ENCODE measurements around the gene TTLL8. TPM values are rescaled to one million over a fixed set of nuclear protein-coding genes. Genes with fewer than 3 reads are reported as not detected.

TTLL8 gene
- total and polyA plus RNA-seq, 2 experiments from 2014 or later, result not detected

DNA sequence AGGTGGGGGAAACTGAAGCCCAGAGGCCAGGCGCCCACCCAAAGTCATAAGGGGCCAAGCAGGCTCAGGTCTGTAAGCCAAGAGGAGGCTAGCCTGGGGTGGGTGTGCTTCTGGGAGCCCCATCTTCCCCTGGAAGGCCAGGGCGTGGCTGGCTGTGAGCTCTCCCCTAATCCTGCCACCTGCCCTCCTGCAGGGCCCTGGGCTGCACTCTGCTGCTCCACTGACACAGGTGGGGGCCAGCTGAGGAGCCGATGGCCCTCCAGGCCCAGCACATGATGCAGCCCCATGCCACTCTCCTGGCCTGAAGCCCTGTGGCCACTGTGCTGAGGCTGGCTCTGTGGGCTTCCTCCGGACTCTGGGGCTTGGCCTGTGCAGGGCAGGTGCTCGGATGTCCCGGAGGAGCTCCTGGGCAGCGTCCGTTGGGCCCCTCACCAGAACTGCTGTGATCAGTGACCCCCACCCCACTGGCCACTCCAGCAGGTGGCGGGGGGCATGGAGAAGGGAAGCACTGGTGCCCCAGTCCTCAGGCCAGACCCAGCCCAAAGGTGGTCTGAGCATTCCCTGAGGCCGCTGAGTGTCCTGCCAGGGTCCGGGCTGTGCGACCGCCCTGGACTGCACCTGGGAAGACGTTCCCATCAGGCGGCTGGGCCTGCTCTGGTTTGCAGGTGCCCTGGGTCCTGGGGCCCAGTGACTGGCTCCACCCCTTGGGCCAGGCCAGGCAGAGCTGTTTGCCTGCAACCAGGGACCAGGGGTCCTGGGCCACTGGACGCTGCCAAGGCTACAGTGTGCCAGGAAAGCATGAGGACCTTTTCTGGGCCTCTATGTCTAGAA, 89.1 kb downstream of the TTLL8 start:
- peak; percentile 35 for DNase-seq (ENCODE audit: low spot score)
- peaks cover 15% of the 10 kb centered on the region for H4K20me1 ChIP-seq (ENCODE audit: insufficient read depth, poor library complexity, severe bottlenecking)
- H3K4me3 ChIP-seq, result no peak overlapping the region
- H3K9me2 ChIP-seq (replicated peaks; ENCODE audit: insufficient read depth), result no peaks in the 10 kb centered on the region
- TF ChIP-seq CTCF (IDR thresholded peaks at IDR 0.05; ENCODE audit: poor library complexity), result no peak
- no peak for TF ChIP-seq EZH2phosphoT487 (IDR thresholded peaks at IDR 0.05; ENCODE audit: low read depth, severe bottlenecking, unreplicated experiment)
- TF ChIP-seq EZH2 (IDR thresholded peaks at IDR 0.05; ENCODE audit: borderline replicate concordance), result no peak
- no peak overlapping the region for H2AFZ ChIP-seq
- H3K27ac ChIP-seq, result peak overlapping the region; percentile 73
- no peaks in the 10 kb centered on the region for H3K36me3 ChIP-seq (replicated peaks; ENCODE audit: insufficient read depth, low read depth)
- no peaks in the 10 kb centered on the region for H3K27me3 ChIP-seq
- H3K4me1 ChIP-seq (ENCODE audit: insufficient read depth), result peaks cover 43% of the 10 kb centered on the region
- H3K9me3 ChIP-seq (ENCODE audit: low read depth), result no peaks in the 10 kb centered on the region
- no peak overlapping the region for H3K4me2 ChIP-seq
- WGBS (ENCODE audit: low lambda C conversion rate, missing lambda C conversion rate), result 97% methylated on average over 16 of the region's 16 CpGs
- H3K79me2 ChIP-seq, result peaks cover 7% of the 10 kb centered on the region

Other genes with a start within 250 kb of the TTLL8 start
- gene BRD1, start 230.4 kb downstream of the TTLL8 start, total RNA-seq, result 20.1 and 25.9 TPM in 2 replicates
- gene BRD1, start 230.4 kb downstream of the TTLL8 start, polyA plus RNA-seq, result 25.0 and 25.7 TPM in 2 replicates
- gene ZBED4, start 204.5 kb downstream of the TTLL8 start, total RNA-seq, result 14.3 and 16.3 TPM in 2 replicates
- gene ZBED4, start 204.5 kb downstream of the TTLL8 start, polyA plus RNA-seq, result 9.7 and 14.9 TPM in 2 replicates
- 22.4 and 30.8 TPM in 2 replicates for gene ALG12, start 139.9 kb downstream of the TTLL8 start, total RNA-seq
- gene ALG12, start 139.9 kb downstream of the TTLL8 start, polyA plus RNA-seq, result 62.6 and 69.6 TPM in 2 replicates
- gene CRELD2, start 139.7 kb downstream of the TTLL8 start, total RNA-seq, result 61.9 and 79.7 TPM in 2 replicates
- gene CRELD2, start 139.7 kb downstream of the TTLL8 start, polyA plus RNA-seq, result 129 and 151 TPM in 2 replicates
- 71.8 and 81.1 TPM in 2 replicates for gene PIM3, start 97.5 kb downstream of the TTLL8 start, total RNA-seq
- 131 and 138 TPM in 2 replicates for gene PIM3, start 97.5 kb downstream of the TTLL8 start, polyA plus RNA-seq
- gene IL17REL, start 45.5 kb downstream of the TTLL8 start, total RNA-seq, result not detected in 2 replicates
- gene IL17REL, start 45.5 kb downstream of the TTLL8 start, polyA plus RNA-seq, result not detected in 2 replicates
- gene MLC1, start 27.1 kb upstream of the TTLL8 start, total RNA-seq, result 3.7 and 8.2 TPM in 2 replicates
- gene MLC1, start 27.1 kb upstream of the TTLL8 start, polyA plus RNA-seq, result 3.3 and 3.4 TPM in 2 replicates
- 0.92 and 3.6 TPM in 2 replicates for gene MOV10L1, start 31.7 kb upstream of the TTLL8 start, total RNA-seq
- gene MOV10L1, start 31.7 kb upstream of the TTLL8 start, polyA plus RNA-seq, result 0.36 and 2.0 TPM in 2 replicates
- 0.60 and 2.1 TPM in 2 replicates for gene PANX2, start 112.4 kb upstream of the TTLL8 start, total RNA-seq
- gene PANX2, start 112.4 kb upstream of the TTLL8 start, polyA plus RNA-seq, result 0.44 and 1.2 TPM in 2 replicates
- 25.4 and 25.9 TPM in 2 replicates for gene TRABD, start 127.6 kb upstream of the TTLL8 start, total RNA-seq
- 62.3 and 70.5 TPM in 2 replicates for gene TRABD, start 127.6 kb upstream of the TTLL8 start, polyA plus RNA-seq
- 27.3 and 31.6 TPM in 2 replicates for gene SELENOO, start 142.7 kb upstream of the TTLL8 start, total RNA-seq
- gene SELENOO, start 142.7 kb upstream of the TTLL8 start, polyA plus RNA-seq, result 35.2 and 37.7 TPM in 2 replicates
- 14.0 and 26.2 TPM in 2 replicates for gene TUBGCP6, start 186.7 kb upstream of the TTLL8 start, total RNA-seq
- gene TUBGCP6, start 186.7 kb upstream of the TTLL8 start, polyA plus RNA-seq, result 31.5 and 44.1 TPM in 2 replicates
- 21.5 and 23.8 TPM in 2 replicates for gene HDAC10, start 193.0 kb upstream of the TTLL8 start, total RNA-seq
- gene HDAC10, start 193.0 kb upstream of the TTLL8 start, polyA plus RNA-seq, result 30.2 and 40.5 TPM in 2 replicates
- 12.5 and 13.8 TPM in 2 replicates for gene MAPK12, start 203.4 kb upstream of the TTLL8 start, total RNA-seq
- gene MAPK12, start 203.4 kb upstream of the TTLL8 start, polyA plus RNA-seq, result 33.8 and 51.4 TPM in 2 replicates
- 1.4 and 2.3 TPM in 2 replicates for gene MAPK11, start 212.1 kb upstream of the TTLL8 start, total RNA-seq
- 0.62 and 1.1 TPM in 2 replicates for gene MAPK11, start 212.1 kb upstream of the TTLL8 start, polyA plus RNA-seq
- gene PLXNB2, start 249.3 kb upstream of the TTLL8 start, total RNA-seq, result 91.4 and 113 TPM in 2 replicates
- gene PLXNB2, start 249.3 kb upstream of the TTLL8 start, polyA plus RNA-seq, result 147 and 158 TPM in 2 replicates